ENCODE data around the gene ABCA5. TPM values are rescaled to one million over a fixed set of nuclear protein-coding genes. Genes with fewer than 3 reads are reported as not detected.

Gene ABCA5
- total and polyA plus RNA-seq, 9 of the 15 experiments (the other 6 are each of a cell fraction or from before 2014, with no cell fraction given) = 0.74 to 2.3 (median 1.4) TPM

DNA sequence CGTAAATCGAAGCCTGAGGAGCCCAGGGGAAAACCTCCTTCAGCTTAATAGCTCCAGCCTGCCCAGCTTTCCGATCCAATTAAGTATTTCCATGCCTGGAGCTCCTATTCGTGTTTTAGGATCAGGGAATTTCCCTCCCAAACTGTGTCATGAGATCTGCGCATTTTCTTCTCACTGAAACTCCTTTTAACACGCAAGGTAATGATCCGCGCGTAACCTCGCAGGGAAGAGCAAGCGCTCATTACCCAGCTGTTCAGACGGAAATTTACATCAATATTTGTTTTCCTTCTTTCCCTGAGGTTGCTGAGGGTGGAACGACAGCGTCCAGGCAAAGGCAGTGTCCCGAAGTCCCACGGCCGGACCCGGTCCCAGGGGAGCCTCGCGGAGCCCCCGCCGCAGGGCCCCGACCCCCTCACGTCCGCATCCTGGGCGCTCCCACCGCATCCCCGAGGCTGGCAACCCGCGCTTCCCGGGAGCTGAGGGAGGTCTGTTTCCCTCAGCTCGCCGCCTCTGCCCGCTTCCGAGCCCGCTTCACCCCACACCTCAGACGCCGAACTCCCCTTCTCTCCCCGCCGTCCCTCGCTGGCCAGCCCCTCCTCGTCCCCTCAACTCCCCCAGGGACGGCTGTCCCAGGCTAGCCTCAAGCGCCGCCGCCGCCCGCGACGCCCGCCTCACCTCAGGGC lies 415 bp downstream of the ABCA5 start (continued):
- TF ChIP-seq, protein P1, sequence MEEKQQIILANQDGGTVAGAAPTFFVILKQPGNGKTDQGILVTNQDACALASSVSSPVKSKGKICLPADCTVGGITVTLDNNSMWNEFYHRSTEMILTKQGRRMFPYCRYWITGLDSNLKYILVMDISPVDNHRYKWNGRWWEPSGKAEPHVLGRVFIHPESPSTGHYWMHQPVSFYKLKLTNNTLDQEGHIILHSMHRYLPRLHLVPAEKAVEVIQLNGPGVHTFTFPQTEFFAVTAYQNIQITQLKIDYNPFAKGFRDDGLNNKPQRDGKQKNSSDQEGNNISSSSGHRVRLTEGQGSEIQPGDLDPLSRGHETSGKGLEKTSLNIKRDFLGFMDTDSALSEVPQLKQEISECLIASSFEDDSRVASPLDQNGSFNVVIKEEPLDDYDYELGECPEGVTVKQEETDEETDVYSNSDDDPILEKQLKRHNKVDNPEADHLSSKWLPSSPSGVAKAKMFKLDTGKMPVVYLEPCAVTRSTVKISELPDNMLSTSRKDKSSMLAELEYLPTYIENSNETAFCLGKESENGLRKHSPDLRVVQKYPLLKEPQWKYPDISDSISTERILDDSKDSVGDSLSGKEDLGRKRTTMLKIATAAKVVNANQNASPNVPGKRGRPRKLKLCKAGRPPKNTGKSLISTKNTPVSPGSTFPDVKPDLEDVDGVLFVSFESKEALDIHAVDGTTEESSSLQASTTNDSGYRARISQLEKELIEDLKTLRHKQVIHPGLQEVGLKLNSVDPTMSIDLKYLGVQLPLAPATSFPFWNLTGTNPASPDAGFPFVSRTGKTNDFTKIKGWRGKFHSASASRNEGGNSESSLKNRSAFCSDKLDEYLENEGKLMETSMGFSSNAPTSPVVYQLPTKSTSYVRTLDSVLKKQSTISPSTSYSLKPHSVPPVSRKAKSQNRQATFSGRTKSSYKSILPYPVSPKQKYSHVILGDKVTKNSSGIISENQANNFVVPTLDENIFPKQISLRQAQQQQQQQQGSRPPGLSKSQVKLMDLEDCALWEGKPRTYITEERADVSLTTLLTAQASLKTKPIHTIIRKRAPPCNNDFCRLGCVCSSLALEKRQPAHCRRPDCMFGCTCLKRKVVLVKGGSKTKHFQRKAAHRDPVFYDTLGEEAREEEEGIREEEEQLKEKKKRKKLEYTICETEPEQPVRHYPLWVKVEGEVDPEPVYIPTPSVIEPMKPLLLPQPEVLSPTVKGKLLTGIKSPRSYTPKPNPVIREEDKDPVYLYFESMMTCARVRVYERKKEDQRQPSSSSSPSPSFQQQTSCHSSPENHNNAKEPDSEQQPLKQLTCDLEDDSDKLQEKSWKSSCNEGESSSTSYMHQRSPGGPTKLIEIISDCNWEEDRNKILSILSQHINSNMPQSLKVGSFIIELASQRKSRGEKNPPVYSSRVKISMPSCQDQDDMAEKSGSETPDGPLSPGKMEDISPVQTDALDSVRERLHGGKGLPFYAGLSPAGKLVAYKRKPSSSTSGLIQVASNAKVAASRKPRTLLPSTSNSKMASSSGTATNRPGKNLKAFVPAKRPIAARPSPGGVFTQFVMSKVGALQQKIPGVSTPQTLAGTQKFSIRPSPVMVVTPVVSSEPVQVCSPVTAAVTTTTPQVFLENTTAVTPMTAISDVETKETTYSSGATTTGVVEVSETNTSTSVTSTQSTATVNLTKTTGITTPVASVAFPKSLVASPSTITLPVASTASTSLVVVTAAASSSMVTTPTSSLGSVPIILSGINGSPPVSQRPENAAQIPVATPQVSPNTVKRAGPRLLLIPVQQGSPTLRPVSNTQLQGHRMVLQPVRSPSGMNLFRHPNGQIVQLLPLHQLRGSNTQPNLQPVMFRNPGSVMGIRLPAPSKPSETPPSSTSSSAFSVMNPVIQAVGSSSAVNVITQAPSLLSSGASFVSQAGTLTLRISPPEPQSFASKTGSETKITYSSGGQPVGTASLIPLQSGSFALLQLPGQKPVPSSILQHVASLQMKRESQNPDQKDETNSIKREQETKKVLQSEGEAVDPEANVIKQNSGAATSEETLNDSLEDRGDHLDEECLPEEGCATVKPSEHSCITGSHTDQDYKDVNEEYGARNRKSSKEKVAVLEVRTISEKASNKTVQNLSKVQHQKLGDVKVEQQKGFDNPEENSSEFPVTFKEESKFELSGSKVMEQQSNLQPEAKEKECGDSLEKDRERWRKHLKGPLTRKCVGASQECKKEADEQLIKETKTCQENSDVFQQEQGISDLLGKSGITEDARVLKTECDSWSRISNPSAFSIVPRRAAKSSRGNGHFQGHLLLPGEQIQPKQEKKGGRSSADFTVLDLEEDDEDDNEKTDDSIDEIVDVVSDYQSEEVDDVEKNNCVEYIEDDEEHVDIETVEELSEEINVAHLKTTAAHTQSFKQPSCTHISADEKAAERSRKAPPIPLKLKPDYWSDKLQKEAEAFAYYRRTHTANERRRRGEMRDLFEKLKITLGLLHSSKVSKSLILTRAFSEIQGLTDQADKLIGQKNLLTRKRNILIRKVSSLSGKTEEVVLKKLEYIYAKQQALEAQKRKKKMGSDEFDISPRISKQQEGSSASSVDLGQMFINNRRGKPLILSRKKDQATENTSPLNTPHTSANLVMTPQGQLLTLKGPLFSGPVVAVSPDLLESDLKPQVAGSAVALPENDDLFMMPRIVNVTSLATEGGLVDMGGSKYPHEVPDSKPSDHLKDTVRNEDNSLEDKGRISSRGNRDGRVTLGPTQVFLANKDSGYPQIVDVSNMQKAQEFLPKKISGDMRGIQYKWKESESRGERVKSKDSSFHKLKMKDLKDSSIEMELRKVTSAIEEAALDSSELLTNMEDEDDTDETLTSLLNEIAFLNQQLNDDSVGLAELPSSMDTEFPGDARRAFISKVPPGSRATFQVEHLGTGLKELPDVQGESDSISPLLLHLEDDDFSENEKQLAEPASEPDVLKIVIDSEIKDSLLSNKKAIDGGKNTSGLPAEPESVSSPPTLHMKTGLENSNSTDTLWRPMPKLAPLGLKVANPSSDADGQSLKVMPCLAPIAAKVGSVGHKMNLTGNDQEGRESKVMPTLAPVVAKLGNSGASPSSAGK (IDR thresholded peaks at IDR 0.05) = 0 out of 2 replicates have a peak, but pooled peaks have one; percentile 13
- TF ChIP-seq DIDO1 (tag; IDR thresholded peaks at IDR 0.05; ENCODE audit: low read depth) = no peak
- TF ChIP-seq SUPT5H (IDR thresholded peaks at IDR 0.05) = peak; percentile 17; the same call in 1 of the 2 replicates
- TF ChIP-seq HNRNPUL1 (IDR thresholded peaks at IDR 0.05; ENCODE audit: low read length) = no peak
- no peak for TF ChIP-seq DNMT1 (IDR thresholded peaks at IDR 0.05)
- TF ChIP-seq PPARD (CRISPR knock-in tag; IDR thresholded peaks at IDR 0.05) = no peak
- TF ChIP-seq FOXP1 (CRISPR knock-in tag; IDR thresholded peaks at IDR 0.05) = no peak
- TF ChIP-seq ZNF217 (CRISPR knock-in tag; IDR thresholded peaks at IDR 0.05) = no peak
- no peak; the same call in 1 of the 2 replicates for TF ChIP-seq AFF4 (CRISPR knock-in tag; IDR thresholded peaks at IDR 0.05)
- 0 out of 2 replicates have a peak, but pooled peaks have one; percentile 7 for TF ChIP-seq BCOR (IDR thresholded peaks at IDR 0.05)
- TF ChIP-seq SREBF2 (CRISPR knock-in tag; IDR thresholded peaks at IDR 0.05) = no peak
- TF ChIP-seq SMARCA4 (IDR thresholded peaks at IDR 0.05) = no peak
- TF ChIP-seq TAF7 (tag; IDR thresholded peaks at IDR 0.05) = no peak
- no peak for TF ChIP-seq SRSF1 (IDR thresholded peaks at IDR 0.05; ENCODE audit: low read depth, low read length)
